NCI-H2196 (cell line): ENCODE data around the gene TAF4.
"Not testable (repeated sequence)": the region's sequence is repeated elsewhere in the genome, so short reads cannot be mapped to it uniquely, and the experiment has no call there.

Experiments
- DNase-seq: peaks from one replicate; lab custom pipeline; 2025; ENCODE audit not compliant: unreplicated experiment; lab: John Stamatoyannopoulos, UW

TAF4 gene

GRCh38 chr20:62065674-62066338 lies at the start of gene TAF4:
Gene TAF4 (minus strand): TSS chr20:62065881. CDS start chr20:62065810, 71 bp downstream.
- DNase-seq = peak; percentile 77

DNA sequence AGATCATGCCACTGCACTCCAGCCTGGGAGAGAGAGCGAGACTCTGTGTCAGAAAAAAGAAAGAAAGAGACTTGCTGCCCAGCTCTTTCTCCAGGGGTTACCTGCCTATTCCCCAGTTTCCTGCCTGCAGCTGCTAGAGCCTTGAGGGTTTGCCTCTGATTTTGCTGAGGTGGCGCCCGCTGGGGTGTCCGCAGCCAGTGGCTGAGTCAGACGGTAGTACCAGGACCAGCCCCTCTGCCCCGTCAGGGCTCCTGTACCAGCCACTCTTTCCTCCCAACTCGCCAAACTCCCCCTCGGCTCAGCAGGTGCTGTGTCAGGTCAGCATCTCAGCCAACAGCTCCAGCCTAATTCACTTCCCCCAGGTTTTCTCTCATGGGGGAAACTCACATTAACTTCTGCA lies 49.2 kb upstream of the TAF4 start:
- DNase-seq = no peak

DNA sequence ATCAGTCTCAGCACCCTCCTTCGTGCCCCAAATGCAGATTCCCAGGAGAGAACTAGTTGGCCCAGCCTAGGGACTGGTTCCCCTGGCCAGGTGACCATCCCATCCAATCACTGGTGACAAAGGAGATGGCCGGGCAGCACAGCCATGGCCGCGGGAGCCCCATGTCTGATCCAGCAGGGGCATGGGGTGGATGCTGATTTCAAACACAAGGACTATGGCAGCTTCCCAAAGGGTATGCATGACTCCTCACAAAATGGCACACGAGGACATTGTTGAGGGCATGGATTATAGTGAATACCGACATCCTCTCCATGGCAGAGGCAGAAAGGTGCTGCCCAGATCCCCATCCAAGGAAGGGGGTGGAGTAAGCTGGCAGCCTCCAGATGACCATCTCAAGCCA lies 46.7 kb upstream of the TAF4 start:
- DNase-seq = no peak

GRCh38 chr20:62111148-62111547 lies 45.5 kb upstream of the TAF4 start:
- no peak for DNase-seq

DNA sequence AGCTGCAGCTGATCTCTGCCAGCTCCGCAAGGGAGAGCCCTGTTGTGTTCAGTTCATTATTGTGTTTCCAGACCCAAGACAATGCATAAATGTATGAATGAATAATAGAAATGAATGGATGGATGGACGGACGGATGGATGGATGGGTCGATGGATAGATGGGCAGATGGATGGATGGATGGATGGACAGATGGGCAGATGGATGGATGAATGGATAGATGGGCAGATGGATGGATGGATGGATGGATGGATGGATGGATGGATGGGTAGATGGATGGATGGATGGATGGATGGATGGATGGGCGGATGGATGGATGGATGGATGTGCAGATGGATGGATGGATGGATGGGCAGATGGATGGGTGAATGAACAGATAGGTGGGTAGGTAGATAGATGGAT lies 39.9 kb upstream of the TAF4 start:
- no peak for DNase-seq

- no peak for DNase-seq
Observed at GRCh38 chr20:62104791-62105345, 39.2 kb upstream of the TAF4 start.

- DNase-seq = no peak
Observed at GRCh38 chr20:62104234-62104789, 38.6 kb upstream of the TAF4 start.

DNA sequence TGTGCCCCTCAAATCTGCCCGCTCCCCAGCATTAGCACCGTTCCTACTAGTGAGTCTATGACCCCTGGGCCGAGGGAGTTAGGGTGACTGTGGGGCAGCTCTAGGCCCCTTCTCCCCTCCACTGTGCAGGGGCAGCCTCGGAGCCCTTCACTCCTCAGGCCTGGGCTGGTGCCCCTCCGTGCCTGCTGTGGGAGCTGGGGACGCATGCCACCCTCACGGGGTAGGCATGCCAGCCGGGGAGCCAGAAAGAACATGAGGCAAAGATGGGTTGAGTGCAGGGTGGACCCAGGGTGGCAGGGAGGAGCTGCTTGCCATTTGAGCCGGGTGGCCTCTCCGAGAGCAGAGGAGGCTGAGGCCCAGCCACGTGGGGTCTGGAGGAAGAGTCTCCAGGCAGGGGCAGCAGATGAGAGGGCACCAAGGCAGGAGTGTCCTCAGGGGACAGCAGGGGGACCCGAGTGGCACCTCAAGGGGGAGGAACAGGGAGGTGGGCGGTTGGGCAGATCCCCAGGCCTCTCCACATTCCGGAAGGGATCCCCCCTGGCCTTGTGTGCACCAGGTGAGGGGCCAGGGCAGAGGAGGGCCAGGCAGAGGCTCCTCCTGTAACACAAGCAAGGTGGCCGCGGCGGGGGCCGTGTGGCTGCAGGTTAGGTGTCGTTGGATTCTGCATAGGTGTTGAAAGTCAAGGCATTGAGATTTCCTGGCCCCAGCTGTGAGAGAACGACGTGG lies 38.0 kb upstream of the TAF4 start:
- DNase-seq = no peak

DNA sequence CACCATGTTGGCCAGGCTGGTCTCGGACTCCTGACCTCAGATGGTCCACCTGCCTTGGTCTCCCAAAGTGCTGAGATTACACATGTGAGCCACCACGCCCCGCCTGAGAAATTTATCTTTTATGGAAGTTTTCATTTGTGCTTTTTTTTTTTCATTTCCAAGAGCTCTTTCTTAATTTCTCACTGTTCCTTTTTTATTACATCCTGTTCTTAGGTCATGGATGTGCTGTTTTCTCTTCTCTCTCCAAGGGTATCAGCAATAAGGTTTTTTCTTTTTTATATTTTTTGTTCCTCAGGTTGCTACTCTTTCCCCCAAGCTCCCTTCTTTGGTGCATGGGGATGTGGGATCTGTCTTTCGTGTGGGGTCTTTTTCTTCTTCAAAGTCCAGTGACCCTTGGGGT lies 35.4 kb upstream of the TAF4 start:
- DNase-seq = no peak

GRCh38 chr20:62097881-62098407 lies 32.3 kb upstream of the TAF4 start:
- no peak for DNase-seq

GRCh38 chr20:62096421-62097380 lies 31.0 kb upstream of the TAF4 start:
- no peak for DNase-seq

DNA sequence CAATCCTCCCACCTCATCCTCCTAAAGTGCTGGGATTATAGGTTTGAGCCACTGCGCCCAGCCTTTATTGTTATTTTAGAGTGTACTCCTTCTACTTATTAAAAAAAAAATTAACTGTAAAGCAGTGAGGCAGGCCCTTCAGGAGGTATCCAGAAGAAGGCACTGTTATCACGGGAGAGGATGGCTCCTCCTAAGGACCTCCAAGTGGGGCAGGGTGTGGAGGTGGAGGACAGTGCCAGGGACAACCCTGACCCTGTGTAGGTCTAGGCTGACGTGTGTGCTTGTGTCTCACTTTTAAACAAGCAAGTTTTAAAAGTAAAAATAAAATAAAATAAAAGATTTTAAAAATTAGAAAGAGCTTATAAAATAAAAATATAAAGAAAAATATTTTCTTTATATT lies 23.7 kb upstream of the TAF4 start:
- no peak for DNase-seq

DNA sequence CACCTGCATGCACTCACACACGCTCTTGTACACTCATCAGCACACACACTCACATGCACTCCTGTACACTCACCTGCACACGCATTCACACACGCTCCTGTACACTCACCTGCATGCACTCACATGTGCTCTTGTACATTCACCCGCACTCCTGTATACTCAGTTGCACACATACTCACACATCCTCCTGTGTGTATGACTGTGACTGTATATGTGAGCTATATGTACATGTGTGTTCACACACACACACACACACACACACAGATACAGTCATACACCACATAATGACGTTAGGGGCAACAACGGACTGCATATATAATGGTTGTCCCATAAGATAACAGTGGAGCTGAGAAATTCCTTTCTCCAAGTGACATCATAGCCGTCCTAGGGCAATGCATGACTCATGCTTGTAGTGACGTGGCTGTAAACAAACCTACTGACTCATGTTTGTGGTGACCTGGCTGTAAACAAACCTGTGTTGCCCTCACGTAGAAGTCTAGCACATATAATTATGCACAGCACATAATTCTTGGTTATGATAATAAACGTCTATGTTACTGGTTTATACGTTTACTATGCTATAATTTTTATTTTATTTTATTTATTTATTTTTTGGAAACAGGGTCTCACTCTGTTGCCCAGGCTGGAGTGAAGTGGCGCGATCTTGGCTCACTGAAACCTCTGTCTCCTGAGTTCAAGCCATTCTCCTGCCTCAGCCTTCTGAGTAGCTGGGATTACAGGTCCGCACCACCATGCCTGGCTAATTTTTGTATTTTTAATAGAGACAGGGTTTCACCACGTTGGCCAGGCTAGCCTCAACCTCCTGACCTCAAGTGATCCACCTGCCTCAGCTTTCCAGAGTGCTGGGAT lies 22.8 kb upstream of the TAF4 start:
- DNase-seq = peak; percentile 19

DNA sequence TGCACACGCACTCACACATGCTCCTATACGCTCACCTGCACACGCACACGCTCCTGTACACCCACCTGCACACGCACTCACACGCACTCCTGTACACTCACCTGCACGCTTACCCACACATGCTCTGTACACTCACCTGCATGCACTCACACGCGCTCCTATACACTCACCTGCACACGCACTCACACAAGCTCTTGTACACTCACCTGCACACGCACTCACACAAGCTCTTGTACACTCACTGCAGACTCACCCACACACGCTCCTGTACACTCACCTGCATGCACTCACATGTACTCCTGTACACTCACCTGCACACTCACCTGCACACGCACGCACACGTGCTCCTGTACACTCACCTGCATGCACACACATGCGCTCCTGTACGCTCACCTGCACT lies 22.0 kb upstream of the TAF4 start:
- DNase-seq = no peak

DNA sequence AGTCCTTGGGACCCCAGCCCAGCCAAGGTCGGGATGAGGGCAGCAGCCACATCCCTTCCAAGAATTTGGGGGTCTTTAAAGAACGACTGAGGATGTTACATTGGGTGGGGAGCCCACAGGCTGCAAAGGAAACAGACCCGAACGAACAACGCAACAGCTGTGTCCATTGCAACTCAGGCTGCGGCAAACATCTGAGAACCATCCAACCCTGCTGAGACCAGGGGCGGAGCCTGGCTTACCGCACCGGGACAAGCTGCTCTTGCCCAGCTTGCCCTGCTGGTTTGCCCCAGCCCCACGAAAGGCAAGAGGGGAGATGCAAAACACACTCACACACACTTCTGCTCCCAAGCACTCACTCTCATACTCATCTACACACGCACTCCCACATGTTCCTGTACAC lies 21.5 kb upstream of the TAF4 start:
- no peak for DNase-seq

GRCh38 chr20:62085206-62085605 lies 19.5 kb upstream of the TAF4 start:
- no peak for DNase-seq

DNA sequence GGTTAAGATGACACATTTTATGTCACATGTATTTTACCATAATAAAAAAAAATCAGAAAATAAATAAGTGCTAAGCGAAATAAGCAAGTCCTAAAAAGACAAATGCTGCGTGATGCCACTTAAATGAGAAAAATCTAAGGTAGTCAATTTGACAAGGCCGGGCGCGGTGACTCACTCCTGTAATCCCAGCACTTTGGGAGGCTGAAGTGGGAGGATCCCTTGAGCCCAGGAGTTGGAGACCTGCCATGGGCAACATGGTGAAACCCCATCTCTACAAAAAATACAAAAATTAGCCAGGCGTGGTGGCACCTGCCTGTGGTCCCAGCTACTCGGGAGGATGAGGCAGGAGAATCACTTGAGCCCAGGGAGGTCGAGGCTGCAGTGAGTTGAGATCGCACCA lies 18.5 kb upstream of the TAF4 start:
- DNase-seq = not testable (repeated sequence)

DNA sequence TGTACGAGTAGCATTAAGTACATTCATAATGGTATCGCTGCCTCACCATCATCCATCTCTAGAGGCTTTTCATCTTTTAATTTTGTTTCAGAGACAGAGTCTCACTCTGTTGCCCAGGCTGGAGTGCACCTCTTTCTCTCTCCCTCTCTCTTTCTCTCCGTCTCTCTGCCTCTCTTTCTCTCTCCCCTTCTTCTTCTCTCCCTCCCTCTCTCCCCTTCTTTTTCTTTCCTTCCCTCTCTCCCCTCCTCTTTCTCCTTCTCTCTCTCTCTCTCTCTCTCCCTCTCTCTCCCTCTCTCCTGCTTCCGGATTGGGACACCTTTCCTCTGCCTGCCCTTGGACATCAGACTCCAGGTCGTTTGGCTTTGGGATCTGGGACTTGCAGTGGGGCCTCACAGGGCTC lies 17.6 kb upstream of the TAF4 start:
- DNase-seq = no peak

- DNase-seq = no peak
Observed at GRCh38 chr20:62080249-62080990, 14.7 kb upstream of the TAF4 start.
